Inflammatory macrophage (primary cell): ENCODE results near the gene NCAM1.

Experiments
- DNase-seq, 2 donors: peaks; one replicate each; pipeline ENCODE4 v3.0.0-alpha.2; 2020 to 2022

The NCAM1 gene

DNA sequence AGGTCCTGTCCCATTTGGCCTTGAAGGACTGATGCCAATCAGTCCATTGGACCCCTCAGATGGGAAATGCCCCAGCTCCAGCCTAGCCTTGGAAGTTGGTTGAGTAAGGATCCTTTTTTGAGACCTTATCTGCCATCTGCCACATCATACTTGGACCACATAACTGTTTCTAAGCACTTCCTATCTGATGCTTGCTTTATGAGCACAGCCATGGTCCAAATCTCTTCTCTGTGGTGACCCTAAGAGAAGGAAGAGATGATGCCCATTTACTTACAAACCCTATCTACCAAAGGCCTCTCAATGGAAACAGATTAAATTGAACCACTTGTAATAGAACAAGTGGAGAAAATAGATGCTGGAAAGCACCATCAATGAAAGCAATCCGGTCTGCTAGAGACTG, 299.3 kb downstream of the NCAM1 start:
- no peak for DNase-seq

GRCh38 chr11:113261709-113262475, 300.7 kb downstream of the NCAM1 start:
- DNase-seq: no peak

GRCh38 chr11:113262594-113262993, 301.4 kb downstream of the NCAM1 start:
- DNase-seq: no peak

DNA sequence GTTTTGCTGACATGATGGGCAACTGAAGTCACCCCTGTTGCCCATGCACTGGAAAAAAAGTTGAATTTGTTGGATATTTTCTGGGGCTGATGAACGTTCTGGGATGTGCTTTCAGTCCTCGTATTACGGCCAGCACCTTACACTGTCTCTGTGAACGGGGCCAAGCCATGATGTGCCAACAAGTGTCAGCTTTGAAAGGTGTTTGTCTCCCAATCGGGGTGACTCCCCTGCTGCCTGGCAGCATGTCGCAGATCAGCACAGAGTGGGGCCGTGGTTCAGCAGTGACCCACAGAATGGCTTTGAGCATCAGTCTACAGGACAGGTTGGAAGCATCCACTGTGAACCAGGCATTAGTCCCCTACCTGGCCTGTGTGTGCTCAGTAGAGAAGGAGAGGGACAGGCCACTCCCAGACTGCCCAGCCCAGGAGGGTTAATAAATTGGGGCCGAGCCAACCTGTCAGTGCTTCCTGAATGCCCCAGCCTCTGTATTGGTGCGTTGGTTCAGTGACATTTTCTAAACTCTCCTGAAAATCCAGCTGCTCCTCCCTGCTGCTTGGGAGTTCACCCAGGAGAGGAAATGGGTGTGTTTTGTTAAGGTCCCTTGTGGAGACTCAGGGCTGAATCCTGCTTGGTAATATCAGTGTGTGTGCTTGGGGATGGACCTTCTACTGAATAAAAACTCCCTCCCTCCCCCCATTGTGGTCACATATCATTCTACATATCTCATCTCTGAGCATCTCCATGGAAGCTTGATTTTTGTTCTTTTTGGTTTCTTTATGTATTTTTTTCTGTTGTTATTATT, 302.4 kb downstream of the NCAM1 start:
- DNase-seq: no peak

DNA sequence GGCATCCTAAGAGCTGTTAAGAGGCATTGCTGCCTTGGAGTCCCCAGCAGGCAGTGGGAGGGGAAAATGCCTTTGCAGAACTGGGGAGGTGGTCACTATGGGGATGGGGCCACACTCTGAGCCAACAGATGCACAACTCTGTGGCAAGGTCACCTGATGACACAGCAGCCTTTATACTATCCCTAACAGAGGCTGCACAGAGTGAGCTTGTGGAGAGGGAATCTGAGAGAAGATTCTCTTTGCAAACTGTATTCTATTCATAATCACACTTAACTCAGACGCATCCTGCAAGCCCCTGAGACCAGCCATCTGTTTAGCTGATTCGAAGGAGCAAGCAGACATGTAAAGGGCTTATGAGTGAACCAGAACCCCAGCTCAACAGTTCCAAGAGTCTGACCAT, 304.1 kb downstream of the NCAM1 start:
- DNase-seq: no peak

- DNase-seq: no peak
Observed at GRCh38 chr11:113267493-113267892, 306.3 kb downstream of the NCAM1 start.

DNA sequence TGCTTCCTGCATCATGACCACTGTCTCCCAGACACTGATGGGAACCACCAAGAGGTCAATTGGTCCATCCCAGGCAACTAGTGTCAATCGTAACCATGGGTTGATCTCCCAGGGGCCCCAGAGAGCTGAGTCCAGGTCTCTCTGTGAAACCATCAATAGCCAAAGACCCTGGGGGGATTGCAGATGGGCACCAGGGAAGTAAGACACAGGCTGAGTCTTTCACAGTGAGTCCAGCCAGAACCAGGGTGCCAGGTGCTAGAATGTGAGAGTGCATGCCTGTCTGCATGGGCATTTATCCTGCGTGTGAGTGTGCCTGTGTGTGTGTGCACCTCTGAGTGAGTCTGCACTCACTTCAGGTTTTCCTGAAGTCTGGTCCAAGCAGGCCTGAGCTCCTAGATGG, 307.9 kb downstream of the NCAM1 start:
- no peak for DNase-seq

DNA sequence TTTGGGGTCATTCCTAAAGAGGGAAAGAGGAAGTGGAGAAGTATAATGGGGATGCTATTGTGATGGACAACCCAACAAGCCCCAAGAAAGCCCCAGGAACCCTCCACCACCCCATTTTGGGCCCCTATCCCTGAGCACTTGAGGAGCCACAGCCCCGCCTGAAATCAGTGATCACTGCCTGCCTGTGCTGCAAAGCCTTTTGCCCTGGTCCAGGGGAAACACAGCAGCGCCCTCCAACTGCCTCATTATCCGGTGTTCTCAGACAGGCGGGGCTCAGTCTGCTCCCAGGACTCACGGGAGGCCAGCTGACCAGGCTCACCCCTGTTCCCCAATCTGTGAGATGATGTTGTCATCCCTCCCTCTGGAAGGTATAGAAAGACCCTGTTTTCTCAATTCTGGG, 308.4 kb downstream of the NCAM1 start:
- DNase-seq: no peak

GRCh38 chr11:113270080-113270479, 308.9 kb downstream of the NCAM1 start:
- no peak for DNase-seq

DNA sequence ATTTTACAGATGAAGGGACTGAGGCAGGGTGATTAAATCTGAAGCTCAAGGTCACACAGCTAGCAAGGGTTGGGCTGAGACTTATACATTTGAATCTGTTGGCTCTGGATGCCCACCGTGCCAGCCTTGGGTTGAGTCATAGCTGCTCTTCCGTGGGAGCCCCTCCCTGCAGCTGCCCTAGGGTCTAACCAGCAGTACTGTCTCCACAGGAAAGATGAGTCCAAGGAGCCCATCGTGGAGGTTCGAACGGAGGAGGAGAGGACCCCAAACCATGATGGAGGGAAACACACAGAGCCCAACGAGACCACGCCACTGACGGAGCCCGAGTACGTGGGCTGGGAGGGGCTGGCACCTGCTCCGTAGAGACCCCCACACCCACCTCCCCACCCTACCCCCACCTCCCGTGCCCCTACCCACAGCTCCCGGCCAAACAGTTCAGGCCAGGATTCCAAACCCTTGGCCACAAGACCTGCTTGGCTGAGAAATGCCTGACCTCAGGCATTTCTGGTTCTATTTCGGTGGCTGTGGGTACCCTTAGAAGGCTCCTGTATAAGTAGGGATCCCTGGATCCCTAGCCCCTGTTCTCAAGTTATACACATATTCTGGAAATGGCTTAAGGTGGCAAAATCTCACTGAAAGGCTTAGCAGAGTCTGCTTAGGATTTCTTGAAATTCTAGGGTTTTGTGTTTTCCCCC, 310.5 kb downstream of the NCAM1 start:
- no peak for DNase-seq

- DNase-seq: no peak
Observed at GRCh38 chr11:113272281-113272680, 311.1 kb downstream of the NCAM1 start.

DNA sequence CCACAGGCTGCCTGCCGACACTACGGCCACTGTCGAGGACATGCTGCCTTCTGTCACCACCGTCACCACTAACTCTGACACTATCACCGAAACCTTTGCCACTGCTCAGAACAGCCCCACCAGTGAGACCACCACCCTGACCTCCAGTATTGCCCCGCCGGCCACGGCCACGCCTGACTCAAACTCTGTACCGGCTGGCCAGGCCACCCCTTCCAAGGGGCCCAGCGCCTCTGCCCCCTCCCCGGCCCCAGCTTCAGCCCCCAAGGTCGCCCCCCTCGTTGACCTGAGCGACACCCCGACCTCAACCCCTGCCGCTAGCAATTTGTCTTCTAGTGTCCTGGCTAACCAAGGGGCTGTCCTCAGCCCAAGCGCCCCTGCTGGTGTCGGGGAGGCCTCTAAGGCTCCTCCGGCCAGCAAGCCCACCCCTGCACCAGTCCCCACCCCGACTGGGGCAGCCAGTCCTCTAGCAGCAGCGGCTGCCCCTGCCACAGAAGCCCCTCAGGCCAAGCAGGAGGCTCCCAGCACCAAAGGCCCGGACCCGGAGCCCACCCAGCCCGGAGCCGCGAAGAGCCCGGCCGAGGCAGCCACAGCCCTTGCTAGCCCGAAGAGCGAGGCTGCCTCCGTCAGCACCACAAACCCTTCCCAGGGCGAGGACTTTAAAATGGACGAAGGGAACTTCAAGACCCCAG, 311.9 kb downstream of the NCAM1 start:
- no peak for DNase-seq

GRCh38 chr11:113273720-113274119, 312.5 kb downstream of the NCAM1 start:
- no peak for DNase-seq

- DNase-seq: no peak
Observed at GRCh38 chr11:113274713-113275582, 313.7 kb downstream of the NCAM1 start.

DNA sequence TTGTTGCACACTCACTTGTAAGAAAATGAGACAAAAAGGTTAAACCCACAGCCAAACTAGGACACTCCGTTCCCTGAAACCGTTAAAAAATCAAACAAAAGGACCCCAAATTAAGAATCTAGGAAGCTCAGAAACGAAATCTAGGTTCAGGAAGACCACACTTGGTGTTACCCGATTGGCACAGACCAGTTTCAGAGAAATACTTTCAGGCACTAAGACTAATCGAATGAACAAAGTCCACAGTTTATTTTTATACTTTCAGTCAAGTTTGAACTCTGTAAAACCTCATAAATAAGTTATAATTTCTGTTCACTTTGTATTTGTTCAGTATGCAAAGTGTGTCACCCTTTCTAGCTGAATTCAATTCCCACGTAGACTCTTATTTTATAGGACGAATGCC, 314.4 kb downstream of the NCAM1 start:
- no peak for DNase-seq

- DNase-seq: no peak
Observed at GRCh38 chr11:113276466-113276865, 315.2 kb downstream of the NCAM1 start.

- DNase-seq: no peak
Observed at GRCh38 chr11:113277907-113278306, 316.7 kb downstream of the NCAM1 start.

DNA sequence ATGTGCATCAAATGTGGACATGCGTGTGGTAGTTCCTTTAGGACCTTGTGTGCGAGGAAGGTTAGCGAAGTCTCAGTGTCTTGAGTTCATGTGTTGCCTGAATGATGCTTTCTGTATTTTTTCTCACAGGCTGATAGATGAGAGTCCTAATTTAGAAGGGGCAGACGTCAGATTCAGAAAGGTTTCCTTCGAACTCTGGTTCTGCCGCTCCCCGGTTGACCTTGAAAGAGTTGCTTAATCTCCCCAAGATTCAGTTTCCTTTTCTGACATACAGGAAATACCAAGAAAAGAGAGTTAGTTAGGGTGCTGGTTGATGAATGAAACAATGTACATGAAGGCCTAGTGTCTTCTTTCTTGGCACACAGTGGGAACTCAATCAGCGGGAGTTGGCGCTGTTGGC, 317.3 kb downstream of the NCAM1 start:
- no peak for DNase-seq

DNA sequence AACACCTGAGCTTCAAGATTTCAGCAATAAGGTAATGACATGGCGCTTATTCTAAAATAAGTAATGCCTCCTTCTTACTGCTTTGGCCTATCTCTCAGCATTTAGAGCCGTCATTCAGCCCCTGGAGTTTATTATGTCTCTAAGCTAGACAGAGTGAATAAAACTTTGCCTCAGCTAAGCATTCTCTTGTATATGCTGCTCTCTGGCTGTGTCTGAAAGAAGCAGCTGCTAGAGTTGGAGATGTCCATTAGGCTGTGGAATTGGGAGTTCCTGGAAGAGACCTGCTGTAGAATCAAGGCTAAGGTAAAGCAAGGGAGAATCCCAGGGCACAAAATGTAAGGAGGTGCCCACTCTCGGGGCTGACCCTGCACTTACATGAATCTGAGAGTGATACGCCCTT, 317.7 kb downstream of the NCAM1 start:
- no peak for DNase-seq

- no peak for DNase-seq
Observed at GRCh38 chr11:113279591-113279990, 318.4 kb downstream of the NCAM1 start.

DNA sequence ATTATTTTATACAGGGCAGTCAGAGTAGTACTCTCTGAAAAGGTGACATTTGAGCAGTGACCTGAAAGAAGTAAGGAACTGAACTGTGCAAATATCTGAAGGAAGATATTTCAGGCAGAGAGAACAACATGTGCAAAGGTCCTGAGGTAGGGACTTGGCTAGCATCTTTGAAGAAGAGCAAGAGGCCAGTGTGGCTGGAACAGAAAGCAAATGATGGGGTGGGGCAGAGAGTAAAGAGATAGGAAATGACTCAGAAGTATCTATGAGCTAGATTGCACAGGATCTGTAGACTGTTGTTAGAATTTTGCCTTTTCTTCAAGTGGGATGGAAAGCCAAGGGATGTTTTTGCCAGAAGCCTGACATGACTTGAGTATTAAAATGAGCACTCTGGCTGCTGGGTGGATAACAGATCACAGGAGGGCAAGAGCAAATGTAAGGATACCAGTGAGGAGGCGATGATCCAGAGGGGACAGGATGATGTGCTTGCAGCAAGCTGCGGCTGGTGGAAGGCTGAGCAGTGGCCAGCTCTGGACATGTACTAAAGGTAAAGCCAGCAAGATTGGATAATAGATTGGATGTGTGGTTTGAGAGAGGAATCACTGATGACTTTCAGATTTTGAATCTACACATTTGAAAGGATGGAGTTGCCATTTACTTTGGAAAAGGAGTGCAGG, 320.0 kb downstream of the NCAM1 start:
- no peak for DNase-seq
